Left cardiac atrium (tissue), 4 donors: Measurements from ENCODE around the gene SEC14L6. TPM values are rescaled to one million over a fixed set of nuclear protein-coding genes. Genes with fewer than 3 reads are reported as not detected.
"Not testable (repeated sequence)": the region's sequence is repeated elsewhere in the genome, so short reads cannot be mapped to it uniquely, and the experiment has no call there.

Experiments used
- ATAC-seq, 2 donors: fragments of 200-7000 bp; cut with Tn5 transposase; one replicate each; pipeline ENCODE4 v1.9.1; 2020; ENCODE audit warnings: mild to moderate bottlenecking in 2 of 2, moderate library complexity in 2 of 2
- DNase-seq: peaks from one replicate; pipeline ENCODE4 v3.0.0-alpha.2; 2020
- intact Hi-C, 2 donors: fragments of 100-400 bp; cut with DNase I; formaldehyde crosslinking; loops; one replicate each; pipeline versions ENCODE4 v1.14.1 to v1.15.1; 2022 to 2023
- total RNA-seq, 2 donors: library from RNA; stranded (reverse); fragmentation: NEBNext Ultra II Directional; extraction: Animal tissue kit (Norgen Biotek cat#: 25700); gene quantifications; one replicate each; pipeline ENCODE4 v1.2.1, GENCODE V29; 2021
- donor health status: DM: no; HTN: yes; CAD: no.
- donor health status: DM: no; HTN: yes; CAD: no; lungs with severe emphysema.
- donor health status: DM: yes; HTN: yes; CAD: no.
- donor health status: Dilated cardiomyopathy.

SEC14L6 gene
- total RNA-seq, 2 donors from 2014 or later, result 0.08 to 0.56 TPM

DNA sequence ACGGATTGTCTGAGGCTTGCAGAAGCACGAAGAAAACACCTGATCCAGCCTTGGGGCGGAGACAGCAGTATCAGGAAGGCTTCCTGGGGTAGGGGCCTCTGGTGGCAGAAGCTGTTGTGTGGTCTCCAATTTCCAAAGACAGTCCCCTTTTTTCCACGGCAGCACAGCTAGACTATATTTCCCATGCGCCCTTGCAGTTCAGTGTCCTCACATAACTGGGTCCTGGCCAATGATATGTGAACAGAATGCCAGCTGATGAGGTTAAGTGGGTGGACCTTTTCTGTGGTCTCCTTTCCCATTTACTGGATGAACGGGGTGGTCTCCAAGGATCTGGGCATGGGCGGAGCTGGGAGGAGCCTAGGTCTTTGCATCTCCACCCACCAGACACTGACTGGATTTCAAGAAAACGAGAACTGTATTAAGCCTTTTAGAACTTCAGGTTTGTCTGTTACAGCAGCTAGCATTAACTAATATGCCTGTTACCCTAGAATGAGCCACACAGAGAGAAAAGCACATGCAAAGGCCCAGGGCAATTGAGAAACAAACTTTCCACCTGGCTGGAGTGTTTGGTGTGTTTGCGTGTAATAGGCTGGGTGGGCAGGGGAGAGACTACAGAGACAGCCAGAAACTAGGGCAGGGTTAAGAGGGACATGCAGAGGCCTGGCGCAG, 21.7 kb upstream of the SEC14L6 start:
- no peak for DNase-seq
- intact Hi-C loops, result no loop called here

DNA sequence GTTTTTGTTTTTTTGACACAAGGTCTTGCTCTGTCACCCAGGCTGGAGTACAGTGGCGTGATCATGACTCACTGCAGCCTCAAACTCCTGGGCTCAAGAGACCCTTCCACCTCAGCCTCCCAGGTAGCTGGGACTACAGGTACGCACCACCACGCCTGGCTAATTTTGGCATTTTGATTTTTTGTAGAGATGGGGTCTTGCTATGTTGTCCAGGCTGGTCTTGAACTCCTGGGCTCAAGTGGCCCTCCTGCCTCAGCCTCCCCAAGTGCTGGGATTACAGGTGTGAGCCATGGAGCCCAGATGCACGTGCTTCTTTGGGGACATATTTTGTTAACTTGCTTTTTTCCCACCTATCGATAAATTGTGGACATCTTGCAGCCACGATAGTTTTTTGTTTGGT, 20.7 kb upstream of the SEC14L6 start:
- DNase-seq, intact Hi-C loops, ATAC-seq: not testable (repeated sequence)

More for the DNA sequence above, 21.7 kb upstream of the SEC14L6 start:
- ATAC-seq, result no peak

DNA sequence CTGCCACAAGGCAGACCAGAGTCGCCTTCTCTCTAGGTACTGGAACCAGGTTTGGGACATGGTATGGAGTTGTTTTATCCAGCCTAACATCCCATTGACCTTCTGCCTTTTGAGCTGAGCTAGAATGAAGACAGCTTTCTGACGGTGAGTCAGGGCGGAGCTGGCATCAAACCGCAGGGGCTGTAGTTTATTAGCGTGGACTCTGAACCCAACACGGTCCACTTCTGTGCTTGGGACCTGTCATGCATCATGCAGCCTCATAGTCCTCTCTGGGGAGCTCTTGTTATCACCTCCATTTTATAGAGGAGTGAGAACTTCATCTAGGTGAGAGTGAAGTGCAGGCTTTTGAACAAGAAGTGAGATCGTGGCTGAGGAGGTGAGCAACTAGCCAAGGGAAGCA, 19.6 kb upstream of the SEC14L6 start:
- intact Hi-C loops, result no loop called here
- ATAC-seq, result no peak
- no peak for DNase-seq

DNA sequence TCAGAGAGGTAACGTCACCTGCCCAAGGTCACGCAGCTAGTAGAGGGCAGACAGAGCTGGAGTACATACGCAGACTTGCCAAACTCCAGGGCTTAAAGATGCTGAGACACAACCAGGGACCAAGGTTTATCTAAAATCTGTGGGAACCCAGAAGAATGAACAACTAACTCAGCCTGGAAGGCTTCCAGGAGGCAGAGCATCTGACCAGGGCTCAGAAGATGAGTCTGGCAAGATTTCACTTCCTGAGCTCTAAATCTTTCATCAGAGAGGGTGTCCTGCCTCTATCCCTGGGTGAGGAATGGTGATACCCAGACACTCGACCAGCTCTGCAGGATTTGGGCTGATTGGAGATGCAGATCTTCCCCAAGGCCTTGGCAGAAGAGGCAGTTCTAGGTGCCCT, 18.8 kb upstream of the SEC14L6 start:
- intact Hi-C loops, result no loop called here
- ATAC-seq, result no peak
- no peak for DNase-seq

DNA sequence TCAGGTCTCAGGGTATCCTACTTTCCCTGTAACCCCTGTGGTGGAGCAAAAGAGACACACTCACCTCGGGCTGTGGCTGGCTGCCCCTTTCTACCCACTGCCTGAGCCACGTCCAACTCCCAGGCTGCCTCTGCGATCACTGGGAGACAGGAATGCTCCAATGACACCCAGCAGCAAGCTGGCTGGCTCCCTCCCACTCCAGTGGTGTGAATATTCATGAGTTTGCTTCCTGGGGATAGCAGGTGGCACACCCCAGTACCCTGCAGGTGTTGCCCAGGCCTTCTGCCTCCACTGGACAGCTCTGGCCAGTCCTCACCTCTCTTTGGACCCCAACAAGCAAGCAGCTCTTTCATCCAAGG, 18.2 kb upstream of the SEC14L6 start:
- intact Hi-C loops, result no loop called here
- ATAC-seq, result no peak
- no peak for DNase-seq

DNA sequence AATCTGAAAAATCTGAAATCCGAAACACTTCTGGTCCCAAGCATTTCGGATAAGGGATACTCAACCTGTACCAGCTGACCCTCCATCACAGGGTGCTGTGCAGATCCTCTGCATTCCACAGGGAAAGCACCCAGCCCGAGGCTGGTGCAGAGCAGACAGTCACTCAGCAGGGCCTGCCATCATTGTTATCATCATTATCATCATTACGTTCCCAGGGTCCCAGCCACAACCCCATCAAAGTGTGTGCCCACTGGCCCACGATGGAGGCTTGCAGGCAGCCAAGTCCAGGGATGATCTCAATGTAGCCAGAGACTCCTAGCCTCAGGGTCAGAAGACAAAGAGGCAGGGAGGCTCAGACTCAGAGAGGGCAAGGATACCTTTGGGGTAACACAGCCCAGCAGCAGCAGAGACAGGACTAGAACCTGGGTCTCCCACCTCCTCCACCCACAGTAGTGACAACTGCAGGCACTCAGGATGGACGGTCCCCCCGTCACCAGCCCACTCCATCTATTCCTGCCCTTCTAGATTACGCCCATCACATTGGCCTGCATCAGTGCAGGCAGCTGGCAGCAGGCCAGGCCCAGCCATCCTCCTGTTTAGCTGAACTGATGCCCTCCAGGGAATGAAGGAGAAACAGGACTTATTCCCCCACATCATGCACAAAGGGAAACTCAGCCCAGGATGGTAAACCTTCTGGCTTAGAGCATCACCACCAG, 17.7 kb upstream of the SEC14L6 start:
- intact Hi-C loops, result no loop called here

DNA sequence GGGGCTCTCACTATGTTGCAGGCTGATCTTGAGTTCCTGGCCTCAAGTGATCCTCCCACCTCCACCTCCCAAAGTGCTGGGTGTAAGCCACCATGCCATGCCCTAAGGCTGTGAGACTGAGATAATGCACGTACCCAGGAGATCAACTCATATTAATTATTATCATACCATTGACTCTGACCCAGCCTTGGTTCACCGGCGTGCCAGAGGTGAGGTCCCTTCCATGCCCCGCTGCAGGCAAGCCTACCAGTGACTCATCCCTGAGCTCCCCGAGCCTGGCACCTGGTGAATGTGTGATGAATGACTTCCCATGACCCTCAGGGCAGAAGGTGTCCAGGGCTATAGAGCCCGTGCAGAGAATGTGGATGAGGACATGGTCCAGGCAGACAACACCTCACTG, 15.8 kb upstream of the SEC14L6 start:
- intact Hi-C loops, result no loop called here
- ATAC-seq (no peak), DNase-seq (no peak)

More for the DNA sequence above, 17.7 kb upstream of the SEC14L6 start:
- ATAC-seq, result no peak
- no peak for DNase-seq

DNA sequence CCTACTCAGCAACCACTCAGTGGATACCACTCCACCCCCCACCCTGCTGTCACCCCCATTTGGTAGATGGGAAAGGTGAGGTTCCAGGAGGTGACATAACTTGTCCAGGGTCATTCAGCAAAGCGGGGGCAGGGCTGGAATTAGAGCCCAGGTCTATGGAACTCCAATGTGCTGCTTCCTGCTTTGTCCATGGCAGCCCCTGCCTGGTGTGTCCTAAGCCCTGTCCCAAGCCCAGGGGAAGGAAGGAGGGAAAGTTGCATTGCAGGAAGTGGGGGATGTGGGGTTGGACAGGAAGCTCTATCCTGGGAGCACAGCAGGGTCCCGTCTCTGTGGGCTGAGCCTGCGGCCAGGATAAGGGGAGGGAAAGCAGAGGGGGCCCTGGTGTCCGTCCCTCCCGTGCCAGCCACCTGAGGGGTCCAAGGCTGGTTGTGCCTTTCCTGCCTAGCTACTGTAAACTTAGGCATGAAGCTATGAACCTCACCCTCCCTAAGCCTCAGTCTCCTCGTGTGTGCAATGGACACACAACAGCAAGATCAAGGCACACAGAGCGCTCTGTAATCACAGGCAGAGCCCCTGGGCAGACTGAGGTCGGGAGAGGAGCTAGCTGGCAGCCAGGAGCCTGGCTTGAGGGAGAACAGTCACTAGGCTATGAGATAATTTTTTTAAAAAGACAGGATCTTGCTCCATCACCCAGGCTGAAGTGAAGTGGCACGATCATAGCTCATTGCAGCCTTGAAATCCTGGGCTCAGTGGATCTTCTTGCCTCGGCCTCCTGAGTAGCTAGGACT, 15.1 kb upstream of the SEC14L6 start:
- intact Hi-C loops, result no loop called here
- no peak for ATAC-seq
- no peak for DNase-seq

DNA sequence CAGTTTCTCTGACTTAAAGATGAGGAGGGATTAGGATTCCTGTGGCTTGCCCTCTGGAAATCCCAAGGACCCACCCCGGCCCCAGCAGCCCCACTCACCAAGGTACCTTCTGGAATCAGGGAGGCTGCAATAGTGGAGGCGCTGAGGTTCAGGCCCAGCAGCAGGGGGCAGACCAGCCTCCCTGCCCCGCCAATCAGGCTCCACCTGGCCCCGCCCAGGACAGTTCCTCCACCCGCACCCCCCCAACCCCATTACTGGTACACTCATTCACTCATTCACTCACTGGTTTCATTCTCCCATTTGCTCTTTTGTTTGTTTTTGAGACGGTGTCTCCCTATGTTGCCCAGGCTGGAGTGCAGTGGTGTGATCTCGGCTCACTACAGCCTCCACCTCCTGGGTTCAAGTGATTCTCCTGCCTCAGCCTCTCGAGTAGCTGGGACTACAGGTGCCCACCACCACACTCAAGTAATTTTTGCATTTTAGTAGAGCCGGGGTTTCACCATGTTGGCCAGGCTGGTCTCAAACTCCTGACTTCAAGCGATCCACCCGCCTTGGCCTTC, 14.2 kb upstream of the SEC14L6 start:
- DNase-seq, ATAC-seq, intact Hi-C loops: not testable (repeated sequence)

DNA sequence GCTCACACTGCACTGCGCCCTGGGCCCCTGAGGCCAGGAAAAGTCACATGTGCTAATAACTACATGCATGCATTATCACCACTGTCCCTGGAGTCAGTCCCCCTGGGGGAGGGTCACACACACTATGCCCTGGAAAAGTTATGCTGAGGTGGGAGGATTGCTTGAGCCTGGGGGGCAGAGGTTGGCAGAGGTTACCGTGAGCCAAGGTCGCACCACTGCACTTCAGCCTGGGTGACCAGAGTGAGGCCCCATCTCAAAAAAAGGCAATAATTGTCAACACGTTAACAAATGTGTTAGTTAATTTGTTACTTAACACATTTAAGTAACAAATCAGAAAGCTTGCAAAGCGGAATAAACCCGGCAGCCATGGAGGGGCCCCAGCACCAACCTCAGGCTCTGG, 13.3 kb upstream of the SEC14L6 start:
- intact Hi-C loops, result no loop called here
- DNase-seq, result no peak
- no peak for ATAC-seq

DNA sequence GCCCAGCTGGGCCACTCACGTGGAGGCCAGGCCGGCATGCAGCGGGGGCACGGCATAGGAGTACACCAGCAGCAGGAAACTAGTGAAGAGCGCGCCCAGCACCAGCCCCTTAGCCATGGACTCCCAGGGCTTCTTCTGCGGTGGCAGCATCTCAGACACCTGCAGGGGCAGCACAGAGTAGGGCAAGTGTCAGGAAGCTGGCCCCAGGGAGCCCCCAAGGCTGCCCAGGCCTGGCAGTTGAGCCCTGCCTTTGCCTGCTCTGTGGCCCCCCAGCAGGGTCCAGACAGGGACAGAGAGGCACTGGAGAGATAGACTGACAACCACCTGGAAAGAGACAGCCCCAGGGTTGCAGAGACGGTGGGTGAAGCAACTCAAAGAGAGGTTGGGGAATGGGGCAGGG, 10.7 kb upstream of the SEC14L6 start:
- no peak for ATAC-seq
- DNase-seq, result no peak
- intact Hi-C loops, result no loop called here

DNA sequence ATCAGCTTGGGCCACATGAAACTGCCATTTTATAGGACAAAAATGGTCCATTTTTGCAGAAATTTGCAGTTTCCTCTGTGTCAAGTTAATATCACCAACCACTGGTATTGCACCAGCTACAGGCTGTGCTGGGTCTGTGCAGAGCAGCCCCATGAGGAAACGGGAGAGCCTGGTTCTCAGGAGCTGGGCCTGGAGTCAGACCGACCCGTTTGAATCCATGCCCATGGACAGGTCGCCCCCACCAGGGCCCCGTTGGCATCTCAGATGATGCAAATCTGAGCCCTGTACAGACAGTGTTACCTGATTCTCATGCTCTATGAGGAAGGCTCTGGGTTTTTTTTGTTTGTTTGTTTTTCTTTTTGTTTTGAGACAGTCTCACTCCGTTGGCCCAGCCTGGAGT, 9.8 kb upstream of the SEC14L6 start:
- ATAC-seq (no peak), DNase-seq (no peak)
- intact Hi-C loops, result no loop called here

DNA sequence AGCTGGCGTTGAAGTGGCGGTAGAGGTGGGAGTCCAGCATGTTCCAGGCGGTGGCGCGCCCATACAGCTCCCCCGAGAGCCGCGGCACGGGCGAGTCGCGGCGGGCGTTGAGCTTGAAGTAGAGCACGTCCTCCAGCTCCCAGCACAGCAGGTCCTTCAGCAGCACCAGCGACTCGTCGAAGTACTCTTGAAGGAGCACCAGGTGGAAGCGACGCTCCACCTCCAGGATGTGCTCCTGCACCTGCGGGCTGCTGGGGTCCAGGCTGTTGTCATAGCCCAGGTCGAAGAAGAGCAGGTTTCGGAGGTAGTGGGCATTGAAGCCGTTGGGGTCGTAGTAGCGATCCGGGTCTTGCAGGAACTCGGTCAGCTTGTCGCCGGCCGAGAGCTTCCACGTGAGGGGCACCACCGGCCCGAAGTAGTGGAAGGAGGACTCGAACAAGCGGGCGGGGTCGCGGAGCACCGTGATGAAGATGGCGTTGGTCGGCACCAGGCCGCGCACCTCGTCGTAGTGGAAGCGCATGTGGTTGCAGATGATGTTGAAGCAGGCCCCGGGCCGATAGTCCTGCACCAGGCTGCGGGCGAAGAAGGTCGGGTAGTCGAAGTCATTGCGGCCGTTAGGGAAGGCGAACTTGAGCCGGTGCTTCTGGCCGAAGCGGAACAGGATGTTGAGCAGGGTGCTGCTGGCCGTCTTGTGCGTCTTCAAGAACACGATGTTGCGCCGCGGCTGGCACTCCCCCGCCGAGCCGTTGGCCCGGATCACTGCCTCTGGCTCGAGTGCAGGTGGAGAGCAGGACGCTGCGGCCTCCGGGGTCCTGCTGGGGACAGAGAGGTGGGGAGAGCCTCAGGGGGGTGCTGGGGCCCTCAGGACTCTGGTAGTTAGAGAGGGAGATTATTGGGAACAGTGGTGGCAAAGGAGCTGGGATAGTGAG, 9.0 kb upstream of the SEC14L6 start:
- DNase-seq (no peak), ATAC-seq (no peak)
- intact Hi-C loops, result no loop called here

DNA sequence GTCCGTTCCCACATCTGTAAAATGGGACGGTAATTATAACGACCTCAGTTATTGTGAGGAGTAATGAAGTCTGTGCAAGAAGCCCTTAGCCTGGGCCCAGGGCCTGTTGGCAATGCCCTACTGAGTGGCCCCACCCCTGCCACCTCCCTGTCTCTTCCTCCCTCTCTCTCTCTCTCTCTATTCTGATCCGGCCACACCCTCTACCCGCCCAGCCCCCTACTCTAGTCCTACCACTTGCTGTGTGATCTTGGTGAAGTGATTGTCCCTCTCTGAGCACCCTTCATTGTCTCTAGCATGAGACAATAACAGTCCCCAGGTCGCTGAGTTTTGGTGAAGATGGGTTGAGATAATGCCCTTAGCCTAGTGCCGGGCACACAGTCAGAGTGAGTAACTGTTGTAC, 7.4 kb upstream of the SEC14L6 start:
- ATAC-seq, result no peak
- no peak for DNase-seq
- intact Hi-C loops, result no loop called here

DNA sequence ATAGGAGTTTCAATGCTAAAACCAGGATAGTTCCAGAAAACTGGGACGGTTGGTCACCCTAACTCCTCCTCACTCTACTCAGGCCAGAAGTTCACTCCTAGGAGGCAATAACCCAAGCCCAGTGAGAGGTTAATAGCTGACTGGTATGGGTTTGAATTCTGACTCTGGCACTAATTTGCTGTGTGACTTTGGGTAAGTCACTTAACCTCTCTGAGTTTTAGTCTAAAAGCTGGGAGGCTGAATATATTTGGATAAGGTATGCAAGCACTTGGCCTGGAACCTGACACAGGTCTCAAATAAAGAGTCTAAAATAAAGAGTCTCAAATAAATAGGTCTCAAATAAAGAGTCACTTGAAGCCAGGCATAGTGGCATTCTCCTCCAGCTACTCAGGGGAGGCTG, 6.2 kb upstream of the SEC14L6 start:
- intact Hi-C loops, result no loop called here
- ATAC-seq (no peak), DNase-seq (no peak)

DNA sequence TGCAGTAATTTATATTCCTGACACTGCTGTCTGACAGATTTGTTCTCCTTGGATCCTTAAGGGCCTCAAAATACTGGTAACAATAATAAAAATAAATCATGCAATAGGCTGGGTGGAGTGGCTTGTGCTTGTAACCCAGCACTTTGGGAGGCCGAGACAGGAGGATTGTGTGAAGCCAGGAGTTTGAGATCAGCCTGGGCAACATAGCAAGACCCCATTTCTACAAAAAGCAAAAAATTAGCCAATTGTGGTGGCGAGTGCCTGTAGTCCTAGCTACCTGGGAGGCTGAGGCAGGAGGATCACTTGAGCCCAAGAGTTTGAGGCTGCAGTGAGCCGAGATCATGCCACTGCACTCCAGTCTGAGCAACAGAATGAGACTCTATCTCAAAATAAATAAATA, 5.3 kb upstream of the SEC14L6 start:
- DNase-seq, ATAC-seq, intact Hi-C loops: not testable (repeated sequence)

DNA sequence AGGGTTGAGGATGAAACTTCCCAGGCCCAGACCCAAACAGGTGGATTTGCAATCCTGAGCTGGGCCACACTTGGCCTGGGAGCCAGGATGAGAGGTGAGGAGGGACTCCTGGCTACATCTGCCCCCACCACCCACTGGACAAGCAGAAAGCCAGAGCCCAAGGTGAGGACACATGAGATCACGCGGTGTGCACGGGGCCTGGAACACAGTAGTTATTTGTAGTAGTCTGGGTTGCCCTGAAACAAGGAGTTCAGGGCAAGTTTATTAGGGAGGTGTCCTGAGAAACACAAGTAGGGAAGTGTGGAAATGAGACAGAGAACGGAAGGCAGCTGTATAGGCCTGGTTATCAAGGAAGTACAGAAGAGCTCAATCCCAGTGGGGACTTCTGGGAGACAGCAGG, 647 bp upstream of the SEC14L6 start:
- ATAC-seq, result no peak
- no peak for DNase-seq
- intact Hi-C loops, result no loop called here

DNA sequence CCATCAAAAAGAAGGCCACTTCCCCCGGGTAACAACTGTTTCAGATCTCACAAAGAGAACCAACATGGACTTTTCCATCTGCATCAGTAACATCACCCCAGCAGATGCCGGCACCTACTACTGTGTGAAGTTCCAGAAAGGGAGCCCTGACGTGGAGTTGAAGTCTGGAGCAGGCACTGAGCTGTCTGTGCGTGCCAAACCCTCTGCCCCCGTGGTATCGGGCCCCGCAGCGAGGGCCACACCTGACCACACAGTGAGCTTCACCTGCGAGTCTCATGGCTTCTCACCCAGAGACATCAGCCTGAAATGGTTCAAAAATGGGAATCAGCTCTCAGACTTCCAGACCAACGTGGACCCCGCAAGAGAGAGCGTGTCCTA, 3.7 kb downstream of the SEC14L6 start:
- no peak for DNase-seq
- ATAC-seq, result no peak
- intact Hi-C loops, result no loop called here
